HT1080 (cell line): ENCODE results near the gene SLC25A18. TPM values are rescaled to one million over a fixed set of nuclear protein-coding genes. Genes with fewer than 3 reads are reported as not detected.
A peak's percentile ranks its signal among the peaks of the same experiment; 100 is the strongest.

Experiments
- DNase-seq: peaks from one replicate; pipeline ENCODE4 v3.0.0-alpha.2; 2015; ENCODE audit warnings: low read depth
- total RNA-seq: library from RNA; depleted of rRNA; stranded (reverse); fragments of >200 nt; shearing (Covaris generic); gene quantifications from 2 replicates; pipeline ENCODE4 v1.2.3, GENCODE V29; 2014

Gene SLC25A18
- total RNA-seq, 1 experiment from 2014 or later, result 0.16 TPM

- peak; percentile 45 for DNase-seq
These were observed 6.7 kb downstream of the SLC25A18 start for GRCh38 chr22:17569971-17570511.

DNA sequence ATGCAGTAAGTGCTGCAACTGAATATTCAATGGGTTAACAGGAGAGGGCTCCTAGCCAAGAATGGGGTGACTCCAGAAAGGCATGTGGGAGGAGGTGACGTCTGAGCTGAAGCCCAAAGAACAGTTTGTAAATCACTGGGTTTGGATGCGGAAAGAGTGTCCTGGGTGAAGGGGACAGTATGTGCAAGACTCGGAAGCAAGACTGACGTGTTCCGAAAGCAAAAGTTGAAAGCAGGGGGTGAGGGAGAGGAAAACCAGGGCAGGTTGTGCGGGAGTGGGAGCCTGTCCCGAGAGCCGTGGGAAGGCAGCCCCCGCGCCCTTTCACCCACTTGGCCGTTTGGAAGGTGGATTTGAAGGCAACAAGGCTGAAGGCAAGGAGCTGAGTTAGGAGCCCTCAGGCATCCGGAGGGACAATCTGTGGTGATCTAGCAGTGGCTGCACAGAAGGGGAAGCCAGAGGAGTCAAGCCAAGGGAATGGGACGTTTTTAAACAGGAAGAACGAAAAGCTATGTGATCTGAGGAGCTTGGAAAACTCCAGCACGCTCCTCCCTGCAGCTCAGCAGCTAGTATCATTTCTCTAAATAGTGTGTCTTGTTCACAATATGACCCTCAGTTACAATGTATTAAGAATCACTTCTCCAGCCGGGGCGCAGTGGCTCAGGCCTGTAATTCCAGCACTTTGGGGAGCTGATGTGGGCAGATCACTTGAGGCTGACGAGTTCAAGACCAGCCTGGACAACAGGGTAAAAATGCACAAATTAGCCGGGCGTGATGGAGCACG lies 7.7 kb downstream of the SLC25A18 start:
- DNase-seq, result no peak

- no peak for DNase-seq
These were observed 11.9 kb downstream of the SLC25A18 start for GRCh38 chr22:17575151-17575550.

- no peak for DNase-seq
These were observed 12.4 kb downstream of the SLC25A18 start for GRCh38 chr22:17575681-17576080.

DNA sequence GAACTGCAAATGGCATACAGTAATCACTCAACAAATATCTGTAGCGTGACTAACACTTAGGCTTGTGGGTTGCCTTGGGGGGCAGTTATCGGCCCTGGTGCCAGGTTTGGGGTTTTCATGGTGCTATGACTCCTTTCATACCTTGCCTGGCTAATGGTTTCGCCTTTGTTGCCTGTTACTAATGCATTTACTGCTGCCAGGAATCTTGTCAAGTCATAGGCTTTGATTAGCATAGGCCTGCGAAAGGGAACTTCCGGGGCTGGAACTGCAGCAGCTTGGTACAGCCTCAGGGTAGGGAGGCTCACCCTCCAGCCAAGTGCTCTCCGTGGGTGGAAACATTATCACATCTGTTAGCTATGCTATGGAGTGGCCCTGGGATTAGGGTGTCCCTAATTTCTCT lies 13.2 kb downstream of the SLC25A18 start:
- peak; percentile 88 for DNase-seq

GRCh38 chr22:17578136-17578754 lies 14.9 kb downstream of the SLC25A18 start:
- peak; percentile 15 for DNase-seq

- no peak for DNase-seq
These were observed 16.3 kb downstream of the SLC25A18 start for GRCh38 chr22:17579535-17579981.

- no peak for DNase-seq
These were observed 17.2 kb downstream of the SLC25A18 start for GRCh38 chr22:17580441-17581031.

- DNase-seq, result no peak
These were observed 17.8 kb downstream of the SLC25A18 start for GRCh38 chr22:17581056-17581455.

- DNase-seq, result no peak
These were observed 18.3 kb downstream of the SLC25A18 start for GRCh38 chr22:17581631-17582030.

- DNase-seq, result no peak
These were observed 19.9 kb downstream of the SLC25A18 start for GRCh38 chr22:17583151-17583550.

DNA sequence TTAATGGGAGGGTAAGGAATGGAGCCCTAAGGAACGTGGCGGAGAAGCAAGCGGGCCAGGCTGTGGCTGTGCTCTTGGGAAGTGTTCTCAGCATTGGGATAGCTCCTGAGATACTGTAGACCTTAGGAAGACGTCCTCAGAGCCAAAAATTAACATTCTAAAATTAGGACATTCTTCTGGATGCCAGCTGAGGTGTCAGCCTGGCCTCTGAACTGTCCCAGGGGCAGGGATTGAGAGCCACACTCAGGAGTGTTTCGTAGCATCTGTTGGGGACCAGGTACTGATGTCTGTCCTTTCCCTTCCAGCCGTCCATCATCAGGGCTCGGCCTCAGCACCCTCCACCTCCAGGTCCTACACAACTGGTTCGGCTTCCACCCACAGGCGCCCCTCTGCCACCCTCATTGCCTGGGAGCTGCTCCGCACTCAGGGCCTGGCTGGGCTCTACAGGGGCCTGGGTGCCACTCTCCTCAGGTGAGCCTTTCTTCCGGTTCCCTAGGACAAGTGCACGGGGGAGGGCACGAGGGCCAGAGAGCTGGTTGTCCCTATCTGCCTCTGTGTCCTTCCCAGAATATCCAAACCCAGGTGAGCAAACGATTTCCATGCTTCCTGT lies 23.6 kb downstream of the SLC25A18 start:
- DNase-seq, result no peak

DNA sequence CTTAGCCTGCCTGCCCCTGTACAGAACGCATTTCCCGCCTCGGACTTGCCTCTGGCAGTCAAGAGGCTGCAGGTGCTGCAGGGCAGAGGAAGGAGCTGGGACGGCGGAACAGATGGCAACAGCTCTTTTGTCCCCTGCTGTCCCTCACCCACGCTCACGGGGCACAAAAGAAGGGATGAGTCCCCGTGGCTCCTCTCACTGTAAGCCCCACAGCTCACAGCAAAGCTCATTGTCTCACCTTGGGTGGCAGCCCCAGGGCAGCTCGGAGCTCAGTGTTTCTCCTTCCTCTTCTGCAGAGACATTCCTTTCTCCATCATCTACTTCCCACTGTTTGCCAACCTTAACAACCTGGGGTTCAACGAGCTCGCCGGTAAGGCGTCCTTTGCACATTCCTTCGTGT lies 24.3 kb downstream of the SLC25A18 start:
- no peak for DNase-seq

GRCh38 chr22:17588606-17589005 lies 25.3 kb downstream of the SLC25A18 start:
- no peak for DNase-seq

DNA sequence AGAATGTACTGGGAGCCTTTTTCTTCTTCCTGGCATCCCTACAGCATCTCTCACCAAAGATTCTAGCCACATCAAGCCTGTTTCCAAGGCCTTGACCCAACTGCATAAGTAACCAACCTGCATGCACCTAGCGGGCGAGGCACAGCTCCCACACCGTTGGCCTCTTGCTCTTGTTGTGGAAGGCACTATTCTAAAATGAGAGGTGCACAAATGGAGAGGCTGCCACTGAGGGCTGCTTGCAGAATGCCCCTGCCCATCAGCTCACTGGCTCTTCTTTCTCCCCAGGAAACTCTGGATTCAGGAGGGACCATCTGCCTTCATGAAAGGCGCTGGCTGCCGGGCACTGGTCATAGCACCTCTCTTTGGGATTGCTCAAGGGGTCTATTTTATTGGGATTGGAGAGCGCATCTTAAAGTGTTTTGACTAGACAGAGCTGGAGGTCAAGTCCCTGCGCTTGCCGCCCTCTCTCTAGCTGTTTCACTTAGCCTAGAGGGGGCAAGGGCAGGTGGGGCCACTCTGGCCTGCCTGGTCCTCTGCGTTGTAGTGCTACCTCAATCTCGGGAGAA lies 26.6 kb downstream of the SLC25A18 start:
- no peak for DNase-seq

DNA sequence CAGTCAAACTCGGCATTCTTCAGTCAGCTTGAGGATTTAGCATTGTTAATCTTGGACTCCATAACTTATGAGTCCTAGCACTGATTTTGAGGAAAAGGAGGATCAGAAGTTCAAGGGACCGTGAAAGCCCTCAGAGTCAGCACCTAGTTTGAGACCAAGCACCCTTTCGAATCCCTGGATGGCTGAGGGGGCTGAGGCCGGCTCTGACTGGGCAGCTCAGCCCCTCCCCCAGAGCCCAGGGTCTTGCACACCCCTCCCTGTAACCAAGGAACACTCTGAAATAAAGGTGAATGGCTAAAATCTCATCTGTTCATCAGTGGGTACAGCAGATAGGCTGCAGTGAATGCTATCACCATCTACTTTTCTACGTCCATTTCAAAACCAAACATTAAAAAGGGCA lies 27.3 kb downstream of the SLC25A18 start:
- DNase-seq, result no peak

DNA sequence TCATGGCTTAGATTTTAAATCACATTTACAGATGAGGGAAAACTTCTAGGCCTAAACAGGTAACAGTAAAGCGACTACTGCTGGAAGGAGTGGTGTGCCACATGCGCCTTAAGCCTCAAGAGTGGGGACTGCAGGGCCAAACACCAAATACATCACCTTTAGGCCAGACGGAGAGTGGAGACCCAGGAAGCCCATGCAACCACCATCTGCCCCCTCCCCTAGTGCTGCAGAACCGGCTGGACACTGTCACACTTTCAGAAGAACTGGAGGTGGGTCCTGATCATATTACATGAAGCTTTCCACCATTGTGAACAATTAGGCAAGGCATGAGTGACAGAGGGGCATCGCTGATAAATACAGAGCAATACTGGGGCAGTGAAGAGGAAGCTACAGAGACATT lies 28.9 kb downstream of the SLC25A18 start:
- no peak for DNase-seq

DNA sequence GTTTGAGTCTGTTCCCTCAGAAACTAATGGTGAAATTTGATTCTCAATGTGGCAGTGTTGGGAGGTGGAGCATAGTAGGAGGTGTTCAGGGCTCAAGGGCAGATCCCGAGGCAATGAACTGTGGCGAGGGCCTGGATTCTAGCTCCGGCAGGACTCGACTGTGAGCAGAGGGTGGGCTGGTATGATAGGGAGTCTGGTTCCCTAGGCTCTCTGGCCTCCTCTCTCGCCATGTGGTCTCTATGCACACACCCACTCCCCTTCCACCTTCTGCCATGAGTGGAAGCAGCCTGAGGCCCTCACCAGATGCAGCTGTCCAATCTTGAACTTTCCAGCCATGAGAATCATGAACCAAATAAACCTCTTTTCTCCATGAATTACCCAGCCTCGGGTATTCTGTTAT lies 32.9 kb downstream of the SLC25A18 start:
- no peak for DNase-seq

GRCh38 chr22:17597217-17597616 lies 33.9 kb downstream of the SLC25A18 start:
- no peak for DNase-seq

DNA sequence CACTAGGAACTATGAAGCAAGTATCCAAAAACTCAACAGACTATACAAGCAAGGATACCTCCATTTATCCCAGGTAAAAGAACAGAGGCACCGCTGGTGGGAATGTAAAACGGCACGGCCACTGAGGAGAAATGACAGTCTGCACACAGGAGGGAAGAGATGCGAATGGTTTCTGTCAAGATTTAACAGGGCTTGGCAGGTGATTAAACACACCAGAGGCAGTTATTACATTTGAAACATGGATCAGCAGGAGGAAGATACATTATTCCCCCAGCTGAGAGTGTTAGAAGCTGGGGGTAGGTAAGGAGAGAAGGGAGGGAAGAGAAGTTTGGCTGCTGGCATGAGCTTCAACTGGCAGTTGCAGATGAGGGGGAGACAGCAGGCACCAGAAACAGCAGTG lies 35.0 kb downstream of the SLC25A18 start:
- no peak for DNase-seq

GRCh38 chr22:17601031-17601430 lies 37.7 kb downstream of the SLC25A18 start:
- DNase-seq, result no peak

DNA sequence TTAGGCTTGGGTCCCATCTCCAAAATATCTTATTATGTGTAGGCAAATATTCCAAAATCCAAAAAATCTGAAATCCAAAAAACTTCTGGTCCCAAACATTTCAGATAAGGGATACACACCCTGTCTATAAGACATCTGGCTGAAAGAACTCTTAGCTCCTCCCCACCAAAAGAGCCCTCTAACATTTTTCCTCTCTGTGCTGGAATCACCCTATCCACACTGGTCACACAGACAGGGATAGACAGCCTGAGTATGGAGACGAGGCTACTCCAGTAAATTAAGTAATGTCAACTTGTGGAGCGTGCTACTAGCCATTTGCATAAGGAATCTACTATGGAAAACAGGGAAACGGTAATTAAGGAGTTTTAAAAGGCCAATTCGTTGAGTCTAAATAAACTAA lies 40.4 kb downstream of the SLC25A18 start:
- no peak for DNase-seq
